NCI-H526 (cell line): ENCODE results near the gene PDE4B.

Experiments used
- DNase-seq, 2 experiments: peaks; one replicate each; lab custom pipeline; 2025; lab: John Stamatoyannopoulos, UW

PDE4B gene

DNA sequence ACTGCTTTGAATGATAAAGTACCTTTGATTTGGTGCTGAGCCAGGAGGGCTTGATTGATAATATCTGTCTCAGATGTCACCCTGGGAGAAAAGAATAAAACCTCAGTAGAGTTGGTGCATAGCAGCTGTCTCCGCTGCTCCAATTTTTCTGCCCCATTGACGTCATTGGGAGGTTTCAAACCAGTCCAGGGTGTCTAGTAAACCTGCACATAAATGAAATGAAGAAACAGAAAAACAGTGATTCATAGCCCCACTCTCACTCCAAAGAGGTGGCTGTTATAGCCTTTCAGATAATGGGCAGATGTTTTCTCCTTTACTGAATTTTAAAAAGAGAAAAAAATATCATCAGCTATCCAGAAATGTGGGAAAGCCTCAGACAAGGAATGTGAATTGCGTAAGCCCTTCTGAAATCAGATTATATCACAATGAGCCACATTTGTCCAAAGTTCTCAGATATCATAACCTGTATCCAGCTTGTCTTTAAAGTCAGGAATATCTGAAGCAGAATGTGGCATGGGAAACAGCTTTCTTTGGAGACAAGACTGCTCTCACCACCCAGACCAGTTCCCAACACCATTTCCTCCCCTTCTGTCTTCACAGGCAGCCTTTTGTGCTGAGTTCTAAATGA is 390.0 kb downstream of the PDE4B start:
- no peak for DNase-seq

- no peak for DNase-seq
Observed at GRCh38 chr1:66183400-66183799, 390.7 kb downstream of the PDE4B start.

GRCh38 chr1:66197120-66197519 is 404.4 kb downstream of the PDE4B start:
- DNase-seq: no peak

- no peak for DNase-seq
Observed at GRCh38 chr1:66197785-66198184, 405.1 kb downstream of the PDE4B start.

- no peak for DNase-seq
Observed at GRCh38 chr1:66206563-66207144, 414.0 kb downstream of the PDE4B start.

DNA sequence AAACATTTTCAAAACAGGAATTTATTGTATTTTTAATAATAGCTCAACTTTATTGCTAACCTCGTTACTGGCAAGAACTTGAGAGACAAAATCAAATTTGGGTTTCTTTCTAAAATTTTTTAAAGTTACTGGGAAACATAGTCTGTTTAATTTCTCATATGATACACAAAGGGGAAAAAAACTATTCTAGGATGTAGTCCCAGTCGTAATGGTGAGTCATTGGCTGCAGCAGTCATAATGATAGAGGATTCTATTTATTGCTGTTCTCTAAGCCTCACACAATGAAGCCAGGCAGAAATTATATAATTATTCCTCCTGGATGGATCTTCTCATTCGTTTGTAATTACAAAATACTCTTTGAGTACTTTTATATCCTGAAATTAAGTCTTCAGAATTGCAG is 414.8 kb downstream of the PDE4B start:
- DNase-seq: no peak

- no peak for DNase-seq
Observed at GRCh38 chr1:66208632-66209031, 415.9 kb downstream of the PDE4B start.

GRCh38 chr1:66210635-66211244 is 418.0 kb downstream of the PDE4B start:
- DNase-seq: no peak

- no peak for DNase-seq
Observed at GRCh38 chr1:66211521-66211920, 418.8 kb downstream of the PDE4B start.

GRCh38 chr1:66213491-66213890 is 420.8 kb downstream of the PDE4B start:
- no peak for DNase-seq

DNA sequence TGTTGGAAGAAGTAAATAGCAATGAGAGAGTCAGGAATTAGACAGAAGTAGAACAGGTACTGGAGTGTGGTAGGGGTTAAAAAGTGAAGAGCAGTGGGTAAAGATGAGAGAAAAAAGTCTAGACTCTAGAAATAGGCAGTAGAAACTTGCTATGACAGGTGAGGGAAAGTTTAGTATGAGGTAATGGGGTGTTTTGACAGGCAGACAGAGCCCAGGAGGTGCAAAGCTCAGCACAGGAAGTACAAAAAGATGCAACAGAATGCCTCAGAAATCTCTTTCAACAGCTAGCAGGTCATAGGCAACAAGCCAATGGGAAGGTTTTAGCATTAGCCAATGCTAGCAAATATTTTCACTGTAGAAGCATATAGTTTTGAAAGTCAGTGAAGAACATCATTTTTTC is 422.2 kb downstream of the PDE4B start:
- no peak for DNase-seq

DNA sequence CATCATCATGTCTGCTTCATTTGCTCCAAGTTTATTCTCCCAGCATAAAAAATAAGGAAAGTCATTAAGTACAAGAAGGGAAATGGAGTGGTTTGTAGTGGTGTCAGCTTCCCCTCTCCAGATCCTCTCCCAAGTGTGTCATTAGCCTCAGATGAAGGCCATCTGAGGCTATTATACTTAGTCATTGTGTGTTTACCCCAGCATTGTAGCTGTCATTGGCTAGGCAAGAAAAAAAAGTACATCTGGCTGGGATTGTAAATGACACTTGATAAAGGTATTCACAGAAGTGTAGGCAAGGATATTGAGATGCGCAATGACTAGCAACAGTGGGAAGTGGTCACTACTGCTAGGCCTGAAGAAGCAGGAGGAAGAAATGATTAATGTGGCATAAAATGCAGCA is 424.3 kb downstream of the PDE4B start:
- DNase-seq: no peak

GRCh38 chr1:66217561-66217960 is 424.9 kb downstream of the PDE4B start:
- DNase-seq: no peak

DNA sequence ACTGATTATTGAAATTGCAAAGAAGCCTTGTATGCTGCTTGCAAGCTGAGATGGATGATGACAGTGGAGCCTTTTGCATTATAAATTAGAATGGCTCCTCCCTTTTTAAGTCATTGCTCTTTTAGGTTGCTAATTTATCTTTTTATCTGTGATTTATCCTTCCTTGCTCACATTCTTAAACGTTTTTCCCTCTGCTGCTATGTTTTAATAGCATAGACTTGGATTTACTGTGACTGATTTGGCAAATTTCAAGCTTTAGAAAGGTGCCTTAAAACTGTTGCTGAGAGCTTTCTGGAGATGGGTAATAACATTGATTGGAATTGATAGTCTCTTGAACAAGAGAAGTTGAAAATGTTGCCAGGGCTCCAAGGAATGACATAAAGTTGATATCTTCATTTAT is 427.8 kb downstream of the PDE4B start:
- no peak for DNase-seq

- no peak for DNase-seq
Observed at GRCh38 chr1:66223681-66224080, 431.0 kb downstream of the PDE4B start.

- no peak for DNase-seq
Observed at GRCh38 chr1:66226985-66227384, 434.3 kb downstream of the PDE4B start.

- DNase-seq: no peak
Observed at GRCh38 chr1:66227966-66228365, 435.3 kb downstream of the PDE4B start.

DNA sequence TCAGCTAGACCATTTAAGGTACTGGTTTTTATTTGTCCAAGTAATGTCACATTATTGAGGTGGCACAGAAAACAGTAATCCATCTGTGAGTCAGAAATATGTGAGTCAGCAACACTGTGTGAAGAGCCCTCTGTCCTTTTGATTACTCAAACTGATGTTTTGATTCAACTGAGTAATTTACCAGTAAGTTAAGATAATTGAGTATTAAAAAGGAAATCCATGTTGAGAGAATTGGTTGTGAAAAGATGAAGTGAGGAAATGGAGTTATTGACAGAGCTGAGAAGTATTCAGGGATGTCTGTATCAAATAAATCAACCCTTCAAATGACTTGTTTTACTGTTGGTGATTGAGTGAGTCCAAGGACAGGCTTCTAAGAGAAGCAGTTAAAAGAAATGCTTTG is 438.5 kb downstream of the PDE4B start:
- DNase-seq: no peak

DNA sequence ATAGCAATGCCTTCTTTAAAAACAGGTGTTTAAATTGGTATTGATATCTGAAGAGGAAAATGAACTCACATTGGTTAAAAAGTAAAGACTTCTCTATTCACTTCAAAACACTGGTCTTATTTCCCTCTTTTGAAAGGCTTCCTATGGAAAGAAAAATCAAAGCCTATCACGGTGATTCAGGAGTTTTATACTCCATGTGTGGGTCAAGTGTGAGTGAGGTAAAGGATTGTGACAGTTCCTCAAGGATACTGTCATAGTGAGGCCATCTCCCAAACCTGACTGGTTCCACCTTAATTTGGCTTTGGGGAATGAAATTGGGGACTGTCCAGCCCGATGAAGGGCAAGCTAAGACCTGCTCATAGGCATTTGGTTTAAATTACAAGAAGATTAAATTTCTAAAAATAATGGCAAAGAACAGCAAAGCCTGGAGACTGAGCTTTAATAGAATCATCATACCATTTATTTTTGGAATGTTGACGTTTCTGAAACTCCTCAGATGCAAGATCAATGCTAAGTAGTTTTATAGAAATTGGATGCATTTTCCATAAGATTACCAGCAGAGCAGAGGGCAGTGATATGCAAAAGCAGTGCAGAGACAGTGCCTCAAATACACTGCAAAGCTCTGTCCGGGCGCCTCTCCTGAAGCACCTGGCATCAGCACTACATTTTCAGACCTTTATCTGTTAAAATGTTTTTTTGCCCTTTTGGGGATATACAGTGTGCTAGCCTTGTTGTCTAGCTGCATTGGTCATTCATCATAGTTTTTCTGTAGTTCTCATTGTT is 439.2 kb downstream of the PDE4B start:
- no peak for DNase-seq

- DNase-seq: no peak
Observed at GRCh38 chr1:66237042-66237441, 444.3 kb downstream of the PDE4B start.

GRCh38 chr1:66237722-66238479 is 445.2 kb downstream of the PDE4B start:
- DNase-seq: no peak

GRCh38 chr1:66239834-66240233 is 447.1 kb downstream of the PDE4B start:
- no peak for DNase-seq
